A549 (cell line): ENCODE data around the gene TM7SF2. TPM values are rescaled to one million over a fixed set of nuclear protein-coding genes. Genes with fewer than 3 reads are reported as not detected.

Experiments used
- ATAC-seq, 2 experiments: fragments of 200-7000 bp in 1 of 2; fragments of >200 bp in 1 of 2; cut with Nextera tagmentation in 1 of 2; cut with Tn5 transposase in 1 of 2; 3 replicates each; pipeline versions ENCODE4 v1.8.0 to v1.9.1; 2018 to 2020; ENCODE audit warnings: mild to moderate bottlenecking in 1 of 2, moderate library complexity in 1 of 2
- CTCF ChIA-PET: fragments of 300-600 bp; sonication (Branson Sonifier 250); formaldehyde crosslinking; extraction: SDS; loops from one replicate; lab custom pipeline; 2021; ENCODE audit warnings: antibody characterized with exemption, inconsistent platforms; lab: Yijun Ruan, JAX
- POLR2A ChIA-PET: fragments of 350-600 bp; formaldehyde crosslinking; extraction: SDS; loops from one replicate; lab custom pipeline; 2021; ENCODE audit warnings: antibody characterized with exemption, inconsistent platforms; lab: Yijun Ruan, JAX
- DNase-seq, 2 experiments: peaks; one replicate each; pipeline versions ENCODE4 v3.0.0 to v3.0.0-alpha.2; 2011 to 2016; ENCODE audit warnings: low read depth in 1 of 2, low spot score in 1 of 2
- FAIRE-seq: peaks from 2 replicates; lab custom pipeline; 2011; peaks lifted over from hg19 to GRCh38; lab: Jason Lieb, UNC
- H3K27ac ChIP-seq, 2 experiments: fragments of >200 bp; sonication (Bioruptor Twin); formaldehyde crosslinking; 3 replicates each; pipeline ENCODE4 v1.5.1; 2016 to 2017
- H3K4me1 ChIP-seq: fragments of >200 bp; sonication (Bioruptor Twin); formaldehyde crosslinking; 3 replicates; pipeline ENCODE4 v1.6.1; 2016
- H3K4me2 ChIP-seq: fragments of >200 bp; sonication (Bioruptor Twin); formaldehyde crosslinking; 3 replicates; pipeline ENCODE4 v1.6.1; 2016
- H3K4me3 ChIP-seq: fragments of >200 bp; sonication (Bioruptor Twin); formaldehyde crosslinking; 3 replicates; pipeline ENCODE4 v1.5.1; 2016
- H3K9me3 ChIP-seq: fragments of >200 bp; sonication (Bioruptor Twin); formaldehyde crosslinking; 3 replicates; pipeline ENCODE4 v1.6.1; 2016
- BCL3 ChIP-seq: fragments of >200 bp; sonication (Bioruptor Twin); formaldehyde crosslinking; IDR thresholded peaks from 3 replicates; pipeline ENCODE4 v1.6.1; 2016
- CBX2 ChIP-seq: fragments of 200-600 bp; sonication (generic); IDR thresholded peaks from 2 replicates; pipeline ENCODE4 v1.6.1; 2016; ENCODE audit warnings: low read depth, mild to moderate bottlenecking, borderline replicate concordance
- E2F6 ChIP-seq: IDR thresholded peaks from 2 replicates; pipeline ENCODE4 v1.6.1; 2012; ENCODE audit warnings: low read depth, borderline replicate concordance
- ELK1 ChIP-seq: fragments of 150-350 bp; IDR thresholded peaks from 2 replicates; pipeline ENCODE4 v1.6.1; 2014; ENCODE audit warnings: low read depth, mild to moderate bottlenecking, low read length
- FOSB ChIP-seq: fragments of 250-450 bp; sonication (Bioruptor Pico); IDR thresholded peaks from 2 replicates; pipeline ENCODE4 v1.5.0; 2020; ENCODE audit warnings: mild to moderate bottlenecking, moderate library complexity
- FOSL2 ChIP-seq, 2 experiments: fragments of 450-650 bp in 1 of 2; fragments of >200 bp in 1 of 2; sonication (Bioruptor Twin) in 1 of 2; formaldehyde crosslinking; IDR thresholded peaks; 2 replicates each; pipeline versions ENCODE4 v1.5.0 to v1.6.1; 2016 to 2020; ENCODE audit warnings: mild to moderate bottlenecking in 1 of 2, moderate library complexity in 1 of 2
- HOXA7 ChIP-seq: fragments of 250-450 bp; sonication (Bioruptor Pico); IDR thresholded peaks from 2 replicates; pipeline ENCODE4 v1.5.0; 2020; ENCODE audit warnings: mild to moderate bottlenecking, moderate library complexity
- JUNB ChIP-seq: fragments of >200 bp; sonication (Bioruptor Twin); formaldehyde crosslinking; IDR thresholded peaks from 2 replicates; pipeline ENCODE4 v1.6.1; 2016
- KDM5A ChIP-seq: fragments of 200-600 bp; sonication (generic); IDR thresholded peaks from 2 replicates; pipeline ENCODE4 v1.6.1; 2016; ENCODE audit warnings: antibody characterized with exemption, mild to moderate bottlenecking
- MAFK ChIP-seq: fragments of 450-650 bp; IDR thresholded peaks from 2 replicates; pipeline ENCODE4 v1.6.1; 2014; ENCODE audit not compliant: partially characterized antibody
- MAZ ChIP-seq: fragments of 150-350 bp; IDR thresholded peaks from 2 replicates; pipeline ENCODE4 v1.6.1; 2014; ENCODE audit warnings: antibody characterized with exemption, low read depth, low read length, borderline replicate concordance
- NFE2L2 ChIP-seq: fragments of 150-350 bp; conservative IDR thresholded peaks from 2 replicates; pipeline ENCODE4 v1.6.1; 2014; ENCODE audit warnings: low read length
- PBX3 ChIP-seq: IDR thresholded peaks from 2 replicates; pipeline ENCODE4 v1.6.1; 2012
- POLR2A ChIP-seq: IDR thresholded peaks from 2 replicates; pipeline ENCODE4 v1.6.1; 2012; ENCODE audit warnings: mild to moderate bottlenecking, low read length
- POLR2AphosphoS2 ChIP-seq: conservative IDR thresholded peaks from 2 replicates; pipeline ENCODE4 v1.6.1; 2012; ENCODE audit warnings: low read length, improper control_type of control experiment, inconsistent platforms
- RAD21 ChIP-seq, 2 experiments: fragments of >200 bp in 1 of 2; sonication (Bioruptor Twin) in 1 of 2; formaldehyde crosslinking in 1 of 2; IDR thresholded peaks in 1 of 2; conservative IDR thresholded peaks in 1 of 2; 2 replicates in 1 of 2; 3 replicates in 1 of 2; pipeline ENCODE4 v1.6.1; 2012 to 2018; ENCODE audit warnings: inconsistent platforms in 1 of 2
- RNF2 ChIP-seq: fragments of 200-600 bp; sonication (generic); IDR thresholded peaks from 2 replicates; pipeline ENCODE4 v1.6.1; 2016; ENCODE audit warnings: low read depth, mild to moderate bottlenecking, antibody characterized with exemption, moderate library complexity, borderline replicate concordance
- SMC3 ChIP-seq: fragments of >200 bp; sonication (Bioruptor Twin); formaldehyde crosslinking; IDR thresholded peaks from 3 replicates; pipeline ENCODE4 v1.6.1; 2018; ENCODE audit warnings: inconsistent platforms
- SREBF2 ChIP-seq: fragments of 450-650 bp; IDR thresholded peaks from 2 replicates; pipeline ENCODE4 v1.6.1; 2014; ENCODE audit warnings: mild to moderate bottlenecking, moderate library complexity
- TFCP2L1 ChIP-seq: fragments of 250-450 bp; sonication (Bioruptor Pico); IDR thresholded peaks from 2 replicates; pipeline ENCODE4 v1.5.0; 2021; ENCODE audit warnings: mild to moderate bottlenecking
- ZC3H11A ChIP-seq: fragments of 450-650 bp; IDR thresholded peaks from 2 replicates; pipeline ENCODE4 v1.6.1; 2014; ENCODE audit warnings: antibody characterized with exemption, mild to moderate bottlenecking
- WGBS: methylation state at CpG from one replicate; pipeline ENCODE4 v1.1.6; 2017; ENCODE audit errors: missing lambda C conversion rate; 5-methylcytosine and 5-hydroxymethylcytosine counted together
- polyA plus RNA-seq, 4 experiments: library from polyadenylated mRNA; depleted of rRNA in 3 of 4; stranded (reverse); fragments of >200 nt; fragmentation: RNase III in 1 of 4; extraction: RNeasy Plus Mini Kit Qiagen cat#74134 plus additional on column Dnase treatment in 1 of 4; gene quantifications; 2 replicates in 3 of 4; 3 replicates in 1 of 4; pipeline ENCODE4 v1.2.3, GENCODE V29; 2011 to 2017
- TF ChIP-seq, protein P1 (sequence below): IDR thresholded peaks from 2 replicates; pipeline ENCODE4 v1.6.1; 2012
- TF ChIP-seq, protein P2 (sequence below): fragments of >200 bp; sonication (Bioruptor Twin); formaldehyde crosslinking; IDR thresholded peaks from 3 replicates; pipeline ENCODE4 v1.5.1; 2016
- TF ChIP-seq, protein P3 (sequence below): fragments of 450-650 bp; IDR thresholded peaks from 2 replicates; pipeline ENCODE4 v1.6.1; 2014; ENCODE audit warnings: antibody characterized with exemption

TM7SF2 gene
- polyA plus RNA-seq, 2 of the 4 experiments (the other 2 are of a cell fraction) = 8.2 TPM

DNA sequence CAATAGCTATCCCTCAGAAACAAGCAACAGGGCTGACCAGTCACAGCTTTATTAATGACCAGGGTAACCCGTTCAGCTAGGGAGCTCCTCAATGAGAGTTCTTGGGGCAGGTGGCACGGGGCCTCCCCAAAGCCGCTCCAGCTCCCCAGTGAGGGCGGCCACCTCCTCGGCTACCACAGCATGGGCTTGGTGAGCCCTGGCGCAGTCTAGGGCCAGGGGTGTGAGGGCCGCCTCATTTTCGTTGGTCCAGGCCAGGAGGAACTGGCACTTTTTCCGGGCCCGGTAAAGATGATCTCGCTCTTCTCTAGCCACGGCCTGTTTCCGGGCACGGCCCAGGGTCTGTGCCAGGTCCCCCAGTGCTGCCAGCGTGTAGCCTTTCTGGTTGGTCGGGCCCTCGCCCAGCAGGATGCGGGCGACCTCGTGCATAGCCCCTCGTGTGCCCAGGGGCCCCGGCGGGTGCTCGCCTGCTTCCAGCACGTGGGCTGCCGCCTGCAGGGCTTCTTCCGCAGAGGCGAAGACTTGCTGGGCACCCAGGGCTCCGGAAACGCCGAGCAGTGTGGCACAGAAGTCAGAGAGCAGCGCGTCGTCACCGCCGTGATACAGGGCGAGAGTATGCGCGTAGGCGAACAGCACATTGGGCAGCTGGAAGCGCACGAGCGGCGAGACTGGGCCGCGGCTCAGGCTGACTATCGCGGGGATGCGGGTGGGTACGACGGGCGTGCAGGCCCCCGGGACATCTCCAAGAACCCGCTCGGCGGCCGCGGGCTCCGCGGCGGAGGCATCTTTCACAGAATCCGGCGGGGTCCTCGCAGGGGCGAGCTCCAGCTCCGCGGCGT, 4.9 kb downstream of the TM7SF2 start:
- no peaks in the 10 kb centered on the region for H3K9me3 ChIP-seq
- H3K4me2 ChIP-seq = peak overlapping the region; percentile 92
- H3K4me3 ChIP-seq = peak overlapping the region; percentile 86
- POLR2A ChIA-PET = interaction anchor here (1.2 to 1.5 kb wide), 5 partner anchors 15 to 217 kb away, joined by 3 to 13 read pairs (median 3); partner anchors contain the start of genes DPF2, SNX15 and SYVN1
- 45% methylated on average over 45 of the region's 68 CpGs for WGBS
- peak overlapping the region; percentile 93 for H3K27ac ChIP-seq
- no peak for FAIRE-seq
- peak in 1 of 2 experiments; percentile 28 for DNase-seq
- ATAC-seq = peak in 1 of 2 experiments; percentile 5; a peak in 3 of 6 replicates
- CTCF ChIA-PET = interaction anchor here (0.8 to 6.3 kb wide), 15 partner anchors 7 to 329 kb away, joined by 3 to 75 read pairs (median 4); partner anchors contain the start of gene TM7SF2
- H3K4me1 ChIP-seq = peaks cover 34% of the 10 kb centered on the region; the same call in 2 of the 3 replicates
- TF ChIP-seq E2F6 (peak; percentile 61; the same call in 1 of the 2 replicates), MAZ (no peak), KDM5A (no peak), ELK1 (no peak), POLR2A (peak; percentile 32), MAFK (no peak), NFE2L2 (no peak), HOXA7 (CRISPR knock-in tag) (no peak), TFCP2L1 (no peak)
- TF ChIP-seq, protein P1, sequence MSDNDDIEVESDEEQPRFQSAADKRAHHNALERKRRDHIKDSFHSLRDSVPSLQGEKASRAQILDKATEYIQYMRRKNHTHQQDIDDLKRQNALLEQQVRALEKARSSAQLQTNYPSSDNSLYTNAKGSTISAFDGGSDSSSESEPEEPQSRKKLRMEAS = peak; percentile 77

- DNase-seq = peak; percentile 82 to 98
- peak; percentile 55 to 74 for ATAC-seq
- peak within 1 kb of the TSS; percentile 92 for H3K4me2 ChIP-seq
- H3K27ac ChIP-seq = peak within 1 kb of the TSS; percentile 93
- WGBS = 1% methylated on average over 37 of the region's 89 CpGs
- POLR2A ChIA-PET = interaction anchor here (0.6 to 2.0 kb wide), 9 partner anchors 9 to 340 kb away, joined by 3 to 16 read pairs (median 4); partner anchors contain the start of genes CAPN1, DPF2, SNX15 and SYVN1
- H3K4me1 ChIP-seq = peaks cover 34% of the 10 kb centered on the region; the same call in 2 of the 3 replicates
- H3K4me3 ChIP-seq = peak within 1 kb of the TSS; percentile 86
- peak; percentile 61 for FAIRE-seq
- H3K9me3 ChIP-seq = no peaks in the 10 kb centered on the region
- CTCF ChIA-PET = interaction anchor here (0.7 to 6.3 kb wide), 35 partner anchors 8 to 375 kb away, joined by 3 to 75 read pairs (median 4); partner anchors contain the start of genes ARL2, BATF2, CAPN1 and SYVN1
- TF ChIP-seq POLR2AphosphoS2 = peak; percentile 85; the same call in 1 of the 2 replicates
- TF ChIP-seq ZC3H11A = peak; percentile 3; the same call in 1 of the 2 replicates
- no peak for TF ChIP-seq FOSB (CRISPR knock-in tag)
- TF ChIP-seq JUNB = no peak
- TF ChIP-seq SMC3 = peak; percentile 66
- TF ChIP-seq FOSL2 (IDR thresholded peaks at IDR 0.05) = no peak
- TF ChIP-seq FOSL2 (CRISPR knock-in tag; IDR thresholded peaks at IDR 0.05) = peak; percentile 42; the same call in 1 of the 2 replicates
- peak; percentile 80 to 83 for TF ChIP-seq RAD21 (conservative IDR thresholded peaks at IDR 0.05 in 1 of 2, IDR thresholded peaks at IDR 0.05 in 1 of 2)
- TF ChIP-seq BCL3 = 0 out of 3 replicates have a peak, but pooled peaks have one; percentile 36
- TF ChIP-seq, protein P2, sequence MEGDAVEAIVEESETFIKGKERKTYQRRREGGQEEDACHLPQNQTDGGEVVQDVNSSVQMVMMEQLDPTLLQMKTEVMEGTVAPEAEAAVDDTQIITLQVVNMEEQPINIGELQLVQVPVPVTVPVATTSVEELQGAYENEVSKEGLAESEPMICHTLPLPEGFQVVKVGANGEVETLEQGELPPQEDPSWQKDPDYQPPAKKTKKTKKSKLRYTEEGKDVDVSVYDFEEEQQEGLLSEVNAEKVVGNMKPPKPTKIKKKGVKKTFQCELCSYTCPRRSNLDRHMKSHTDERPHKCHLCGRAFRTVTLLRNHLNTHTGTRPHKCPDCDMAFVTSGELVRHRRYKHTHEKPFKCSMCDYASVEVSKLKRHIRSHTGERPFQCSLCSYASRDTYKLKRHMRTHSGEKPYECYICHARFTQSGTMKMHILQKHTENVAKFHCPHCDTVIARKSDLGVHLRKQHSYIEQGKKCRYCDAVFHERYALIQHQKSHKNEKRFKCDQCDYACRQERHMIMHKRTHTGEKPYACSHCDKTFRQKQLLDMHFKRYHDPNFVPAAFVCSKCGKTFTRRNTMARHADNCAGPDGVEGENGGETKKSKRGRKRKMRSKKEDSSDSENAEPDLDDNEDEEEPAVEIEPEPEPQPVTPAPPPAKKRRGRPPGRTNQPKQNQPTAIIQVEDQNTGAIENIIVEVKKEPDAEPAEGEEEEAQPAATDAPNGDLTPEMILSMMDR = peak; percentile 88
- TF ChIP-seq KDM5A = peak; percentile 79
- no peak for TF ChIP-seq CBX2
- TF ChIP-seq SREBF2 = no peak
- TF ChIP-seq PBX3 = peak; percentile 73
- TF ChIP-seq MAZ = 0 out of 2 replicates have a peak, but pooled peaks have one; percentile 43
- TF ChIP-seq RNF2 = peak; percentile 52; the same call in 1 of the 2 replicates
- TF ChIP-seq, protein P3, sequence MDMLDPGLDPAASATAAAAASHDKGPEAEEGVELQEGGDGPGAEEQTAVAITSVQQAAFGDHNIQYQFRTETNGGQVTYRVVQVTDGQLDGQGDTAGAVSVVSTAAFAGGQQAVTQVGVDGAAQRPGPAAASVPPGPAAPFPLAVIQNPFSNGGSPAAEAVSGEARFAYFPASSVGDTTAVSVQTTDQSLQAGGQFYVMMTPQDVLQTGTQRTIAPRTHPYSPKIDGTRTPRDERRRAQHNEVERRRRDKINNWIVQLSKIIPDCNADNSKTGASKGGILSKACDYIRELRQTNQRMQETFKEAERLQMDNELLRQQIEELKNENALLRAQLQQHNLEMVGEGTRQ = 0 out of 2 replicates have a peak, but pooled peaks have one; percentile 9
- peak; percentile 82 for TF ChIP-seq POLR2A
These were observed 5.8 kb downstream of the TM7SF2 start, which contains the start of gene ZNHIT2 for GRCh38 chr11:65117206-65118096. Gene ZNHIT2, minus strand, starts transcription at chr11:65117701. Its CDS starts 48 bp downstream, at chr11:65117653.
